K562 (cell line): ENCODE measurements around the gene TRAPPC1.

Experiments used
- KDM5B ChIP-seq: fragments of 200-600 bp; sonication (generic); IDR thresholded peaks from 2 replicates; pipeline ENCODE4 v1.6.1; 2012; ENCODE audit warnings: low read depth, mild to moderate bottlenecking, moderate library complexity, low read length, control low read depth, inconsistent platforms; ENCODE audit not compliant: insufficient replicate concordance
- TAF1 ChIP-seq: IDR thresholded peaks from 2 replicates; pipeline ENCODE4 v1.6.1; 2011; ENCODE audit warnings: mild to moderate bottlenecking, low read length, moderate library complexity; ENCODE audit not compliant: insufficient read depth, control insufficient read depth, severe bottlenecking; ENCODE audit errors: extremely low read depth
- TEAD4 ChIP-seq, 2 experiments: sonication (generic) in 1 of 2; formaldehyde crosslinking in 1 of 2; IDR thresholded peaks; 2 replicates each; pipeline versions ENCODE4 v1.6.1 to v1.8.0; 2012 to 2022; ENCODE audit warnings: borderline replicate concordance in 1 of 2, inconsistent platforms in 1 of 2, low read length in 1 of 2, mild to moderate bottlenecking in 1 of 2, missing genetic modification reagents in 1 of 2
- ZNF140 ChIP-seq: fragments of 250-450 bp; sonication (Bioruptor Pico); IDR thresholded peaks from 2 replicates; pipeline ENCODE4 v1.8.0; 2021; ENCODE audit warnings: moderate library complexity, mild to moderate bottlenecking, inconsistent platforms
- ZNF75A ChIP-seq: fragments of 450-650 bp; formaldehyde crosslinking; IDR thresholded peaks from 2 replicates; pipeline ENCODE4 v1.4.0; 2020; ENCODE audit warnings: mild to moderate bottlenecking
- TF ChIP-seq, protein P1 (sequence below), 3 experiments: IDR thresholded peaks in 2 of 3; conservative IDR thresholded peaks in 1 of 3; 2 replicates each; pipeline ENCODE4 v1.5.1; 2011 to 2012; ENCODE audit warnings: low read length in 3 of 3, mild to moderate bottlenecking in 3 of 3, control low read depth in 2 of 3, improper control_type of control experiment in 1 of 3, inconsistent platforms in 1 of 3, low read depth in 1 of 3, mixed read lengths in 1 of 3, moderate library complexity in 1 of 3; ENCODE audit not compliant: insufficient read depth in 2 of 3
- TF ChIP-seq, protein P2 (sequence below): fragments of 450-650 bp; formaldehyde crosslinking; IDR thresholded peaks from 2 replicates; pipeline ENCODE4 v1.4.0; 2020; ENCODE audit warnings: mild to moderate bottlenecking, moderate library complexity
- TF ChIP-seq, protein P3 (sequence below): sonication (generic); formaldehyde crosslinking; IDR thresholded peaks from 2 replicates; pipeline ENCODE4 v1.8.1; 2023; ENCODE audit warnings: mild to moderate bottlenecking, missing genetic modification reagents
- TF ChIP-seq, protein P4 (sequence below), 2 experiments: fragments of 450-650 bp in 1 of 2; IDR thresholded peaks; 2 replicates each; pipeline ENCODE4 v1.6.1; 2011 to 2017; ENCODE audit warnings: low read depth in 2 of 2, antibody characterized with exemption in 1 of 2, borderline replicate concordance in 1 of 2, low read length in 1 of 2, mild to moderate bottlenecking in 1 of 2, mixed read lengths in 1 of 2; ENCODE audit not compliant: control insufficient read depth in 1 of 2

DNA sequence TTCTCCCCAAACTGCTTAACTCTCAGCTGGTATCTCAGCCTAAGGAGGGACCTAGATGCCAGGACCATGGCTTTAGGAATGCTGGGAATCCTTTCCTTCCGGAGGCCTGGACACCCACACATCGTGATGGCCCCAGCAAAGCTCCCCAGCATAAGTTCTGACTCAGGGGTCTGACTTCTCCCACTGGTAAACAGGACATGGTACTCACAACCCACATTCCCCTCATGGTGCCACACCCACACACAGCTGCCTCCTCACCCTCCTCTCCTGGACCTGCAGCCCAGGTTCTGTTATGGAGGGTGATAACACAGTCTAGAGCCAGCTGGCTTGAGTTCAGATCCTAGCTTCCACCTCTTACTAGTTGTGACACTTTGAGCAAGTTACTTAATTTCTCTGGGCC, 14.9 kb downstream of the TRAPPC1 start:
- TF ChIP-seq ZNF75A, result no peak
- TF ChIP-seq, protein P1, sequence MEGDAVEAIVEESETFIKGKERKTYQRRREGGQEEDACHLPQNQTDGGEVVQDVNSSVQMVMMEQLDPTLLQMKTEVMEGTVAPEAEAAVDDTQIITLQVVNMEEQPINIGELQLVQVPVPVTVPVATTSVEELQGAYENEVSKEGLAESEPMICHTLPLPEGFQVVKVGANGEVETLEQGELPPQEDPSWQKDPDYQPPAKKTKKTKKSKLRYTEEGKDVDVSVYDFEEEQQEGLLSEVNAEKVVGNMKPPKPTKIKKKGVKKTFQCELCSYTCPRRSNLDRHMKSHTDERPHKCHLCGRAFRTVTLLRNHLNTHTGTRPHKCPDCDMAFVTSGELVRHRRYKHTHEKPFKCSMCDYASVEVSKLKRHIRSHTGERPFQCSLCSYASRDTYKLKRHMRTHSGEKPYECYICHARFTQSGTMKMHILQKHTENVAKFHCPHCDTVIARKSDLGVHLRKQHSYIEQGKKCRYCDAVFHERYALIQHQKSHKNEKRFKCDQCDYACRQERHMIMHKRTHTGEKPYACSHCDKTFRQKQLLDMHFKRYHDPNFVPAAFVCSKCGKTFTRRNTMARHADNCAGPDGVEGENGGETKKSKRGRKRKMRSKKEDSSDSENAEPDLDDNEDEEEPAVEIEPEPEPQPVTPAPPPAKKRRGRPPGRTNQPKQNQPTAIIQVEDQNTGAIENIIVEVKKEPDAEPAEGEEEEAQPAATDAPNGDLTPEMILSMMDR (IDR thresholded peaks at IDR 0.05 in 2 of 3, conservative IDR thresholded peaks at IDR 0.05 in 1 of 3; ENCODE audit: insufficient read depth in 2 of 3, low read depth in 1 of 3, low read length in 3 of 3), result no peak
- TF ChIP-seq TEAD4 (IDR thresholded peaks at IDR 0.05; ENCODE audit: low read length), result no peak
- TF ChIP-seq TEAD4 (CRISPR knock-in tag; IDR thresholded peaks at IDR 0.05; ENCODE audit: borderline replicate concordance), result no peak
- TF ChIP-seq ZNF140 (CRISPR knock-in tag), result no peak
- TF ChIP-seq TAF1, result no peak
- TF ChIP-seq, protein P2, sequence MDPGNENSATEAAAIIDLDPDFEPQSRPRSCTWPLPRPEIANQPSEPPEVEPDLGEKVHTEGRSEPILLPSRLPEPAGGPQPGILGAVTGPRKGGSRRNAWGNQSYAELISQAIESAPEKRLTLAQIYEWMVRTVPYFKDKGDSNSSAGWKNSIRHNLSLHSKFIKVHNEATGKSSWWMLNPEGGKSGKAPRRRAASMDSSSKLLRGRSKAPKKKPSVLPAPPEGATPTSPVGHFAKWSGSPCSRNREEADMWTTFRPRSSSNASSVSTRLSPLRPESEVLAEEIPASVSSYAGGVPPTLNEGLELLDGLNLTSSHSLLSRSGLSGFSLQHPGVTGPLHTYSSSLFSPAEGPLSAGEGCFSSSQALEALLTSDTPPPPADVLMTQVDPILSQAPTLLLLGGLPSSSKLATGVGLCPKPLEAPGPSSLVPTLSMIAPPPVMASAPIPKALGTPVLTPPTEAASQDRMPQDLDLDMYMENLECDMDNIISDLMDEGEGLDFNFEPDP (CRISPR knock-in tag), result no peak
- TF ChIP-seq, protein P3, sequence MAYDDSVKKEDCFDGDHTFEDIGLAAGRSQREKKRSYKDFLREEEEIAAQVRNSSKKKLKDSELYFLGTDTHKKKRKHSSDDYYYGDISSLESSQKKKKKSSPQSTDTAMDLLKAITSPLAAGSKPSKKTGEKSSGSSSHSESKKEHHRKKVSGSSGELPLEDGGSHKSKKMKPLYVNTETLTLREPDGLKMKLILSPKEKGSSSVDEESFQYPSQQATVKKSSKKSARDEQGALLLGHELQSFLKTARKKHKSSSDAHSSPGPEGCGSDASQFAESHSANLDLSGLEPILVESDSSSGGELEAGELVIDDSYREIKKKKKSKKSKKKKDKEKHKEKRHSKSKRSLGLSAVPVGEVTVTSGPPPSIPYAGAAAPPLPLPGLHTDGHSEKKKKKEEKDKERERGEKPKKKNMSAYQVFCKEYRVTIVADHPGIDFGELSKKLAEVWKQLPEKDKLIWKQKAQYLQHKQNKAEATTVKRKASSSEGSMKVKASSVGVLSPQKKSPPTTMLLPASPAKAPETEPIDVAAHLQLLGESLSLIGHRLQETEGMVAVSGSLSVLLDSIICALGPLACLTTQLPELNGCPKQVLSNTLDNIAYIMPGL (CRISPR knock-in tag), result no peak
- TF ChIP-seq, protein P4, sequence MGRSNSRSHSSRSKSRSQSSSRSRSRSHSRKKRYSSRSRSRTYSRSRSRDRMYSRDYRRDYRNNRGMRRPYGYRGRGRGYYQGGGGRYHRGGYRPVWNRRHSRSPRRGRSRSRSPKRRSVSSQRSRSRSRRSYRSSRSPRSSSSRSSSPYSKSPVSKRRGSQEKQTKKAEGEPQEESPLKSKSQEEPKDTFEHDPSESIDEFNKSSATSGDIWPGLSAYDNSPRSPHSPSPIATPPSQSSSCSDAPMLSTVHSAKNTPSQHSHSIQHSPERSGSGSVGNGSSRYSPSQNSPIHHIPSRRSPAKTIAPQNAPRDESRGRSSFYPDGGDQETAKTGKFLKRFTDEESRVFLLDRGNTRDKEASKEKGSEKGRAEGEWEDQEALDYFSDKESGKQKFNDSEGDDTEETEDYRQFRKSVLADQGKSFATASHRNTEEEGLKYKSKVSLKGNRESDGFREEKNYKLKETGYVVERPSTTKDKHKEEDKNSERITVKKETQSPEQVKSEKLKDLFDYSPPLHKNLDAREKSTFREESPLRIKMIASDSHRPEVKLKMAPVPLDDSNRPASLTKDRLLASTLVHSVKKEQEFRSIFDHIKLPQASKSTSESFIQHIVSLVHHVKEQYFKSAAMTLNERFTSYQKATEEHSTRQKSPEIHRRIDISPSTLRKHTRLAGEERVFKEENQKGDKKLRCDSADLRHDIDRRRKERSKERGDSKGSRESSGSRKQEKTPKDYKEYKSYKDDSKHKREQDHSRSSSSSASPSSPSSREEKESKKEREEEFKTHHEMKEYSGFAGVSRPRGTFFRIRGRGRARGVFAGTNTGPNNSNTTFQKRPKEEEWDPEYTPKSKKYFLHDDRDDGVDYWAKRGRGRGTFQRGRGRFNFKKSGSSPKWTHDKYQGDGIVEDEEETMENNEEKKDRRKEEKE (IDR thresholded peaks at IDR 0.05; ENCODE audit: borderline replicate concordance in 1 of 2, control insufficient read depth in 1 of 2, low read depth in 2 of 2, low read length in 1 of 2), result no peak
- no peak for TF ChIP-seq KDM5B
